Measurements from ENCODE around the gene LEO1. TPM values are rescaled to one million over a fixed set of nuclear protein-coding genes. Genes with fewer than 3 reads are reported as not detected.

LEO1 gene
- total and polyA plus RNA-seq, 2 of the 13 experiments (the other 11 are each of a cell fraction or from before 2014, with no cell fraction given), result 17.0 to 60.3 TPM

DNA sequence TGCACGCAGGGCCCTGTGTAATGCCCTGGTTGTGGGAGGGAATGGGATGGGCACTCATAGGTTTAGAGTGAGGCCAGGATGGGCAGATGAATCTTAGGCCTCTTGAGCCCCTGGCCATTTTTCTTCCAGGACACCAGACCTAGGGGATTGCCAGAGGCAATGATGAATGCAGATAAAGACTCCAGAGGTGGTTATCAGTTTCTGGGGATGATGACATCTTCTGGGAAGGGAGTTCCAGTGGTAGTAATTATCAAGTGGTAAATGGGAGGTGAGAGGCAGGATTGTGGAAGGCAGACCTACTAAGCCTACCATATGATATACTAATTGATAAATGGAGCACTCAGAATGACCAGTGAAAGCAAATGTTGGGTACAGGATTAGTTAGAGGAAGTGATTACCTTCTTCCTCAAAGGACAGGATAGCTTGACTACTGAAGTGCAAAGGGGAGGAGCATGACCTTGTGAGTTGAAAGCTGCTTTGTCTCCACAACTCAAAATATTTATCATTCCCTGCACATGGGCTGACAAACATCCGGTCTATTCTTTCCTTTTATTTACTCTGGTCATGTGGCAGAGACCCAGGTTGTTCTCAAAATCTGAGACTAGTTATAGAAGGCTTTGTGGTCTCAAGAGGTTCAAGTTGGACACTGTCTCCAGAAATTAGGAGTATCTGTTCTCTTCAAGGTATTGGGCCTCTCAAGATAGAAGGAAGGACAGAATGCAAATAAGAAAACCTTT is 37.3 kb upstream of the LEO1 start (continued):
- TF ChIP-seq, protein P1, sequence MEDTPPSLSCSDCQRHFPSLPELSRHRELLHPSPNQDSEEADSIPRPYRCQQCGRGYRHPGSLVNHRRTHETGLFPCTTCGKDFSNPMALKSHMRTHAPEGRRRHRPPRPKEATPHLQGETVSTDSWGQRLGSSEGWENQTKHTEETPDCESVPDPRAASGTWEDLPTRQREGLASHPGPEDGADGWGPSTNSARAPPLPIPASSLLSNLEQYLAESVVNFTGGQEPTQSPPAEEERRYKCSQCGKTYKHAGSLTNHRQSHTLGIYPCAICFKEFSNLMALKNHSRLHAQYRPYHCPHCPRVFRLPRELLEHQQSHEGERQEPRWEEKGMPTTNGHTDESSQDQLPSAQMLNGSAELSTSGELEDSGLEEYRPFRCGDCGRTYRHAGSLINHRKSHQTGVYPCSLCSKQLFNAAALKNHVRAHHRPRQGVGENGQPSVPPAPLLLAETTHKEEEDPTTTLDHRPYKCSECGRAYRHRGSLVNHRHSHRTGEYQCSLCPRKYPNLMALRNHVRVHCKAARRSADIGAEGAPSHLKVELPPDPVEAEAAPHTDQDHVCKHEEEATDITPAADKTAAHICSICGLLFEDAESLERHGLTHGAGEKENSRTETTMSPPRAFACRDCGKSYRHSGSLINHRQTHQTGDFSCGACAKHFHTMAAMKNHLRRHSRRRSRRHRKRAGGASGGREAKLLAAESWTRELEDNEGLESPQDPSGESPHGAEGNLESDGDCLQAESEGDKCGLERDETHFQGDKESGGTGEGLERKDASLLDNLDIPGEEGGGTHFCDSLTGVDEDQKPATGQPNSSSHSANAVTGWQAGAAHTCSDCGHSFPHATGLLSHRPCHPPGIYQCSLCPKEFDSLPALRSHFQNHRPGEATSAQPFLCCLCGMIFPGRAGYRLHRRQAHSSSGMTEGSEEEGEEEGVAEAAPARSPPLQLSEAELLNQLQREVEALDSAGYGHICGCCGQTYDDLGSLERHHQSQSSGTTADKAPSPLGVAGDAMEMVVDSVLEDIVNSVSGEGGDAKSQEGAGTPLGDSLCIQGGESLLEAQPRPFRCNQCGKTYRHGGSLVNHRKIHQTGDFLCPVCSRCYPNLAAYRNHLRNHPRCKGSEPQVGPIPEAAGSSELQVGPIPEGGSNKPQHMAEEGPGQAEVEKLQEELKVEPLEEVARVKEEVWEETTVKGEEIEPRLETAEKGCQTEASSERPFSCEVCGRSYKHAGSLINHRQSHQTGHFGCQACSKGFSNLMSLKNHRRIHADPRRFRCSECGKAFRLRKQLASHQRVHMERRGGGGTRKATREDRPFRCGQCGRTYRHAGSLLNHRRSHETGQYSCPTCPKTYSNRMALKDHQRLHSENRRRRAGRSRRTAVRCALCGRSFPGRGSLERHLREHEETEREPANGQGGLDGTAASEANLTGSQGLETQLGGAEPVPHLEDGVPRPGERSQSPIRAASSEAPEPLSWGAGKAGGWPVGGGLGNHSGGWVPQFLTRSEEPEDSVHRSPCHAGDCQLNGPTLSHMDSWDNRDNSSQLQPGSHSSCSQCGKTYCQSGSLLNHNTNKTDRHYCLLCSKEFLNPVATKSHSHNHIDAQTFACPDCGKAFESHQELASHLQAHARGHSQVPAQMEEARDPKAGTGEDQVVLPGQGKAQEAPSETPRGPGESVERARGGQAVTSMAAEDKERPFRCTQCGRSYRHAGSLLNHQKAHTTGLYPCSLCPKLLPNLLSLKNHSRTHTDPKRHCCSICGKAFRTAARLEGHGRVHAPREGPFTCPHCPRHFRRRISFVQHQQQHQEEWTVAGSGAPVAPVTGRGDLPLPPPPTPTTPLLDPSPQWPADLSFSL (CRISPR knock-in tag; IDR thresholded peaks at IDR 0.05), result no peak
- TF ChIP-seq SRSF9 (IDR thresholded peaks at IDR 0.05; ENCODE audit: borderline replicate concordance, insufficient read depth, low read depth, low read length, poor library complexity, severe bottlenecking) (no peak), AKAP8 (CRISPR knock-in tag; IDR thresholded peaks at IDR 0.05) (no peak), ZFAT (CRISPR knock-in tag; conservative IDR thresholded peaks at IDR 0.05) (no peak), HDAC1 (CRISPR knock-in tag; IDR thresholded peaks at IDR 0.05) (peak; percentile 67), HES4 (CRISPR knock-in tag; IDR thresholded peaks at IDR 0.05; ENCODE audit: borderline replicate concordance) (no peak), KDM4B (CRISPR knock-in tag; IDR thresholded peaks at IDR 0.05) (no peak), RBM39 (IDR thresholded peaks at IDR 0.05; ENCODE audit: low read depth, low read length, poor library complexity, severe bottlenecking) (no peak), ZNF607 (CRISPR knock-in tag; IDR thresholded peaks at IDR 0.05; ENCODE audit: borderline replicate concordance) (peak; percentile 8; the same call in 1 of the 2 replicates), RELA (CRISPR knock-in tag; IDR thresholded peaks at IDR 0.05) (no peak), NKX3-1 (CRISPR knock-in tag; IDR thresholded peaks at IDR 0.05) (no peak), SNRNP70 (IDR thresholded peaks at IDR 0.05; ENCODE audit: low read depth, low read length) (no peak), MZF1 (CRISPR knock-in tag; IDR thresholded peaks at IDR 0.05; ENCODE audit: borderline replicate concordance) (no peak), GABPB1 (CRISPR knock-in tag; IDR thresholded peaks at IDR 0.05) (peak; percentile 61; the same call in 1 of the 2 replicates)
- TF ChIP-seq, protein P2, sequence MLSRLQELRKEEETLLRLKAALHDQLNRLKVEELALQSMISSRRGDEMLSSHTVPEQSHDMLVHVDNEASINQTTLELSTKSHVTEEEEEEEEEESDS (CRISPR knock-in tag; IDR thresholded peaks at IDR 0.05; ENCODE audit: borderline replicate concordance), result no peak
- TF ChIP-seq, protein P3, sequence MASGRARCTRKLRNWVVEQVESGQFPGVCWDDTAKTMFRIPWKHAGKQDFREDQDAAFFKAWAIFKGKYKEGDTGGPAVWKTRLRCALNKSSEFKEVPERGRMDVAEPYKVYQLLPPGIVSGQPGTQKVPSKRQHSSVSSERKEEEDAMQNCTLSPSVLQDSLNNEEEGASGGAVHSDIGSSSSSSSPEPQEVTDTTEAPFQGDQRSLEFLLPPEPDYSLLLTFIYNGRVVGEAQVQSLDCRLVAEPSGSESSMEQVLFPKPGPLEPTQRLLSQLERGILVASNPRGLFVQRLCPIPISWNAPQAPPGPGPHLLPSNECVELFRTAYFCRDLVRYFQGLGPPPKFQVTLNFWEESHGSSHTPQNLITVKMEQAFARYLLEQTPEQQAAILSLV (CRISPR knock-in tag; IDR thresholded peaks at IDR 0.05; ENCODE audit: borderline replicate concordance), result no peak
- TF ChIP-seq, protein P4, sequence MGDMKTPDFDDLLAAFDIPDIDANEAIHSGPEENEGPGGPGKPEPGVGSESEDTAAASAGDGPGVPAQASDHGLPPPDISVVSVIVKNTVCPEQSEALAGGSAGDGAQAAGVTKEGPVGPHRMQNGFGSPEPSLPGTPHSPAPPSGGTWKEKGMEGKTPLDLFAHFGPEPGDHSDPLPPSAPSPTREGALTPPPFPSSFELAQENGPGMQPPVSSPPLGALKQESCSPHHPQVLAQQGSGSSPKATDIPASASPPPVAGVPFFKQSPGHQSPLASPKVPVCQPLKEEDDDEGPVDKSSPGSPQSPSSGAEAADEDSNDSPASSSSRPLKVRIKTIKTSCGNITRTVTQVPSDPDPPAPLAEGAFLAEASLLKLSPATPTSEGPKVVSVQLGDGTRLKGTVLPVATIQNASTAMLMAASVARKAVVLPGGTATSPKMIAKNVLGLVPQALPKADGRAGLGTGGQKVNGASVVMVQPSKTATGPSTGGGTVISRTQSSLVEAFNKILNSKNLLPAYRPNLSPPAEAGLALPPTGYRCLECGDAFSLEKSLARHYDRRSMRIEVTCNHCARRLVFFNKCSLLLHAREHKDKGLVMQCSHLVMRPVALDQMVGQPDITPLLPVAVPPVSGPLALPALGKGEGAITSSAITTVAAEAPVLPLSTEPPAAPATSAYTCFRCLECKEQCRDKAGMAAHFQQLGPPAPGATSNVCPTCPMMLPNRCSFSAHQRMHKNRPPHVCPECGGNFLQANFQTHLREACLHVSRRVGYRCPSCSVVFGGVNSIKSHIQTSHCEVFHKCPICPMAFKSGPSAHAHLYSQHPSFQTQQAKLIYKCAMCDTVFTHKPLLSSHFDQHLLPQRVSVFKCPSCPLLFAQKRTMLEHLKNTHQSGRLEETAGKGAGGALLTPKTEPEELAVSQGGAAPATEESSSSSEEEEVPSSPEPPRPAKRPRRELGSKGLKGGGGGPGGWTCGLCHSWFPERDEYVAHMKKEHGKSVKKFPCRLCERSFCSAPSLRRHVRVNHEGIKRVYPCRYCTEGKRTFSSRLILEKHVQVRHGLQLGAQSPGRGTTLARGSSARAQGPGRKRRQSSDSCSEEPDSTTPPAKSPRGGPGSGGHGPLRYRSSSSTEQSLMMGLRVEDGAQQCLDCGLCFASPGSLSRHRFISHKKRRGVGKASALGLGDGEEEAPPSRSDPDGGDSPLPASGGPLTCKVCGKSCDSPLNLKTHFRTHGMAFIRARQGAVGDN (CRISPR knock-in tag; IDR thresholded peaks at IDR 0.05), result no peak

Measured in HepG2 (cell line).